ENCODE data around the gene NEURL1B.

DNA sequence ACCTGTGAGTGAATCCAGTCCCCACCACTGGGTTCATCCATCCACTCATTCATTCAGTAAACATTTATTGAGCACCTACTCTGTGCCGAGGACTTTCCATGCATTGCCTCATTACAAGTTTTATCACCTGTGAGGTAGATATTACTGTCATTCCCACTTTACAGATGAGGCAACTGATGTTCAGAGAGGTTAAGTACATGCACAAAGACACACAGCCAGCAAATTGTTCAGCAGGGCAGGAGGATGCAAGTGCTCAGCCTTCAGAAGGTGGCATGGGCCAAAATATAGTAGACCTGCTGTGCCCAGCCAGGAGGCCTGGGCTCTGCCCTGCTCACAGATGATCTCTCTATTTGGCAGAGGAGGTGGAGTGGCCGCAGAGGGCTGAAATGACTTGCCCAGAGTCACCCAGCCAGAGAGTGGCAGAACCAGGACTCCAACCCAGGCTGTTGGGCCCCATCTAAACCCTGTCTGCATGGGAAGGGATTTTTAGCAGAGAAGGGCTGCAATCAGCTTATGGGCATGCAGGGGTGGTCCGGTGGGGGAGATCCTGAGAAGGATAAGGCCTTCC lies 7.6 kb upstream of the NEURL1B start:
- TF ChIP-seq, protein P1, sequence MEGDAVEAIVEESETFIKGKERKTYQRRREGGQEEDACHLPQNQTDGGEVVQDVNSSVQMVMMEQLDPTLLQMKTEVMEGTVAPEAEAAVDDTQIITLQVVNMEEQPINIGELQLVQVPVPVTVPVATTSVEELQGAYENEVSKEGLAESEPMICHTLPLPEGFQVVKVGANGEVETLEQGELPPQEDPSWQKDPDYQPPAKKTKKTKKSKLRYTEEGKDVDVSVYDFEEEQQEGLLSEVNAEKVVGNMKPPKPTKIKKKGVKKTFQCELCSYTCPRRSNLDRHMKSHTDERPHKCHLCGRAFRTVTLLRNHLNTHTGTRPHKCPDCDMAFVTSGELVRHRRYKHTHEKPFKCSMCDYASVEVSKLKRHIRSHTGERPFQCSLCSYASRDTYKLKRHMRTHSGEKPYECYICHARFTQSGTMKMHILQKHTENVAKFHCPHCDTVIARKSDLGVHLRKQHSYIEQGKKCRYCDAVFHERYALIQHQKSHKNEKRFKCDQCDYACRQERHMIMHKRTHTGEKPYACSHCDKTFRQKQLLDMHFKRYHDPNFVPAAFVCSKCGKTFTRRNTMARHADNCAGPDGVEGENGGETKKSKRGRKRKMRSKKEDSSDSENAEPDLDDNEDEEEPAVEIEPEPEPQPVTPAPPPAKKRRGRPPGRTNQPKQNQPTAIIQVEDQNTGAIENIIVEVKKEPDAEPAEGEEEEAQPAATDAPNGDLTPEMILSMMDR (IDR thresholded peaks at IDR 0.05; ENCODE audit: insufficient read depth, low read length), result no peak
- TF ChIP-seq, protein P2, sequence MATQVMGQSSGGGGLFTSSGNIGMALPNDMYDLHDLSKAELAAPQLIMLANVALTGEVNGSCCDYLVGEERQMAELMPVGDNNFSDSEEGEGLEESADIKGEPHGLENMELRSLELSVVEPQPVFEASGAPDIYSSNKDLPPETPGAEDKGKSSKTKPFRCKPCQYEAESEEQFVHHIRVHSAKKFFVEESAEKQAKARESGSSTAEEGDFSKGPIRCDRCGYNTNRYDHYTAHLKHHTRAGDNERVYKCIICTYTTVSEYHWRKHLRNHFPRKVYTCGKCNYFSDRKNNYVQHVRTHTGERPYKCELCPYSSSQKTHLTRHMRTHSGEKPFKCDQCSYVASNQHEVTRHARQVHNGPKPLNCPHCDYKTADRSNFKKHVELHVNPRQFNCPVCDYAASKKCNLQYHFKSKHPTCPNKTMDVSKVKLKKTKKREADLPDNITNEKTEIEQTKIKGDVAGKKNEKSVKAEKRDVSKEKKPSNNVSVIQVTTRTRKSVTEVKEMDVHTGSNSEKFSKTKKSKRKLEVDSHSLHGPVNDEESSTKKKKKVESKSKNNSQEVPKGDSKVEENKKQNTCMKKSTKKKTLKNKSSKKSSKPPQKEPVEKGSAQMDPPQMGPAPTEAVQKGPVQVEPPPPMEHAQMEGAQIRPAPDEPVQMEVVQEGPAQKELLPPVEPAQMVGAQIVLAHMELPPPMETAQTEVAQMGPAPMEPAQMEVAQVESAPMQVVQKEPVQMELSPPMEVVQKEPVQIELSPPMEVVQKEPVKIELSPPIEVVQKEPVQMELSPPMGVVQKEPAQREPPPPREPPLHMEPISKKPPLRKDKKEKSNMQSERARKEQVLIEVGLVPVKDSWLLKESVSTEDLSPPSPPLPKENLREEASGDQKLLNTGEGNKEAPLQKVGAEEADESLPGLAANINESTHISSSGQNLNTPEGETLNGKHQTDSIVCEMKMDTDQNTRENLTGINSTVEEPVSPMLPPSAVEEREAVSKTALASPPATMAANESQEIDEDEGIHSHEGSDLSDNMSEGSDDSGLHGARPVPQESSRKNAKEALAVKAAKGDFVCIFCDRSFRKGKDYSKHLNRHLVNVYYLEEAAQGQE (IDR thresholded peaks at IDR 0.05; ENCODE audit: insufficient replicate concordance, low read depth), result no peak

Data from HL-60 (cell line).